ENCODE data around the gene LRRC8B. TPM values are rescaled to one million over a fixed set of nuclear protein-coding genes. Genes with fewer than 3 reads are reported as not detected.

Gene LRRC8B
- total and polyA plus RNA-seq, 9 of the 15 experiments (the other 6 are each of a cell fraction or from before 2014, with no cell fraction given): 4.3 to 43.7 (median 14.4) TPM

- TF ChIP-seq, protein P1, sequence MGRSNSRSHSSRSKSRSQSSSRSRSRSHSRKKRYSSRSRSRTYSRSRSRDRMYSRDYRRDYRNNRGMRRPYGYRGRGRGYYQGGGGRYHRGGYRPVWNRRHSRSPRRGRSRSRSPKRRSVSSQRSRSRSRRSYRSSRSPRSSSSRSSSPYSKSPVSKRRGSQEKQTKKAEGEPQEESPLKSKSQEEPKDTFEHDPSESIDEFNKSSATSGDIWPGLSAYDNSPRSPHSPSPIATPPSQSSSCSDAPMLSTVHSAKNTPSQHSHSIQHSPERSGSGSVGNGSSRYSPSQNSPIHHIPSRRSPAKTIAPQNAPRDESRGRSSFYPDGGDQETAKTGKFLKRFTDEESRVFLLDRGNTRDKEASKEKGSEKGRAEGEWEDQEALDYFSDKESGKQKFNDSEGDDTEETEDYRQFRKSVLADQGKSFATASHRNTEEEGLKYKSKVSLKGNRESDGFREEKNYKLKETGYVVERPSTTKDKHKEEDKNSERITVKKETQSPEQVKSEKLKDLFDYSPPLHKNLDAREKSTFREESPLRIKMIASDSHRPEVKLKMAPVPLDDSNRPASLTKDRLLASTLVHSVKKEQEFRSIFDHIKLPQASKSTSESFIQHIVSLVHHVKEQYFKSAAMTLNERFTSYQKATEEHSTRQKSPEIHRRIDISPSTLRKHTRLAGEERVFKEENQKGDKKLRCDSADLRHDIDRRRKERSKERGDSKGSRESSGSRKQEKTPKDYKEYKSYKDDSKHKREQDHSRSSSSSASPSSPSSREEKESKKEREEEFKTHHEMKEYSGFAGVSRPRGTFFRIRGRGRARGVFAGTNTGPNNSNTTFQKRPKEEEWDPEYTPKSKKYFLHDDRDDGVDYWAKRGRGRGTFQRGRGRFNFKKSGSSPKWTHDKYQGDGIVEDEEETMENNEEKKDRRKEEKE (IDR thresholded peaks at IDR 0.05; ENCODE audit: borderline replicate concordance in 1 of 2, control insufficient read depth in 1 of 2, low read depth in 2 of 2, low read length in 1 of 2): 0 out of 4 replicates have a peak, but pooled peaks of 1 of the 2 experiments have one; percentile 28
- TF ChIP-seq RCOR1 (IDR thresholded peaks at IDR 0.05; ENCODE audit: borderline replicate concordance in 1 of 2, low read depth in 2 of 2, low read length in 2 of 2) (0 out of 4 replicates have a peak, but pooled peaks of 1 of the 2 experiments have one; percentile 36), NCOR1 (IDR thresholded peaks at IDR 0.05) (0 out of 2 replicates have a peak, but pooled peaks have one; percentile 41), TBL1XR1 (IDR thresholded peaks at IDR 0.05; ENCODE audit: low read length in 2 of 2) (peak in 1 of 2 experiments; percentile 49; a peak in 1 of 4 replicates), ZNF175 (CRISPR knock-in tag; IDR thresholded peaks at IDR 0.05; ENCODE audit: low read depth) (peak; percentile 50; the same call in 1 of the 2 replicates), JUND (IDR thresholded peaks at IDR 0.05; ENCODE audit: borderline replicate concordance, low read depth, low read length) (peak; percentile 61), JUND (tag; IDR thresholded peaks at IDR 0.05; ENCODE audit: borderline replicate concordance, low read depth, low read length) (peak; percentile 60; the same call in 2 of the 3 replicates), RFX5 (IDR thresholded peaks at IDR 0.05; ENCODE audit: low read depth, low read length) (no peak), BRD9 (IDR thresholded peaks at IDR 0.05; ENCODE audit: low read depth, partially characterized antibody) (peak; percentile 51), LEF1 (IDR thresholded peaks at IDR 0.05) (peak; percentile 31; the same call in 1 of the 2 replicates), ZNF445 (CRISPR knock-in tag; IDR thresholded peaks at IDR 0.05; ENCODE audit: low read depth) (0 out of 2 replicates have a peak, but pooled peaks have one; percentile 30), GABPB1 (CRISPR knock-in tag; IDR thresholded peaks at IDR 0.05) (no peak), HDAC1 (IDR thresholded peaks at IDR 0.05) (peak in 1 of 2 experiments; percentile 35; a peak in 1 of 4 replicates), DDX20 (tag; IDR thresholded peaks at IDR 0.05; ENCODE audit: low read depth) (0 out of 2 replicates have a peak, but pooled peaks have one; percentile 8)
- TF ChIP-seq, protein P2, sequence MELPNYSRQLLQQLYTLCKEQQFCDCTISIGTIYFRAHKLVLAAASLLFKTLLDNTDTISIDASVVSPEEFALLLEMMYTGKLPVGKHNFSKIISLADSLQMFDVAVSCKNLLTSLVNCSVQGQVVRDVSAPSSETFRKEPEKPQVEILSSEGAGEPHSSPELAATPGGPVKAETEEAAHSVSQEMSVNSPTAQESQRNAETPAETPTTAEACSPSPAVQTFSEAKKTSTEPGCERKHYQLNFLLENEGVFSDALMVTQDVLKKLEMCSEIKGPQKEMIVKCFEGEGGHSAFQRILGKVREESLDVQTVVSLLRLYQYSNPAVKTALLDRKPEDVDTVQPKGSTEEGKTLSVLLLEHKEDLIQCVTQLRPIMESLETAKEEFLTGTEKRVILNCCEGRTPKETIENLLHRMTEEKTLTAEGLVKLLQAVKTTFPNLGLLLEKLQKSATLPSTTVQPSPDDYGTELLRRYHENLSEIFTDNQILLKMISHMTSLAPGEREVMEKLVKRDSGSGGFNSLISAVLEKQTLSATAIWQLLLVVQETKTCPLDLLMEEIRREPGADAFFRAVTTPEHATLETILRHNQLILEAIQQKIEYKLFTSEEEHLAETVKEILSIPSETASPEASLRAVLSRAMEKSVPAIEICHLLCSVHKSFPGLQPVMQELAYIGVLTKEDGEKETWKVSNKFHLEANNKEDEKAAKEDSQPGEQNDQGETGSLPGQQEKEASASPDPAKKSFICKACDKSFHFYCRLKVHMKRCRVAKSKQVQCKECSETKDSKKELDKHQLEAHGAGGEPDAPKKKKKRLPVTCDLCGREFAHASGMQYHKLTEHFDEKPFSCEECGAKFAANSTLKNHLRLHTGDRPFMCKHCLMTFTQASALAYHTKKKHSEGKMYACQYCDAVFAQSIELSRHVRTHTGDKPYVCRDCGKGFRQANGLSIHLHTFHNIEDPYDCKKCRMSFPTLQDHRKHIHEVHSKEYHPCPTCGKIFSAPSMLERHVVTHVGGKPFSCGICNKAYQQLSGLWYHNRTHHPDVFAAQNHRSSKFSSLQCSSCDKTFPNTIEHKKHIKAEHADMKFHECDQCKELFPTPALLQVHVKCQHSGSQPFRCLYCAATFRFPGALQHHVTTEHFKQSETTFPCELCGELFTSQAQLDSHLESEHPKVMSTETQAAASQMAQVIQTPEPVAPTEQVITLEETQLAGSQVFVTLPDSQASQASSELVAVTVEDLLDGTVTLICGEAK (IDR thresholded peaks at IDR 0.05): no peak
- TF ChIP-seq, protein P2 (CRISPR knock-in tag; IDR thresholded peaks at IDR 0.05): no peak
These were observed 13.7 kb downstream of the LRRC8B start (continued) for GRCh38 chr1:89538361-89538760.
